CD4-positive, alpha-beta T cell (primary cell): Measurements from ENCODE around the gene MAST4. TPM values are rescaled to one million over a fixed set of nuclear protein-coding genes. Genes with fewer than 3 reads are reported as not detected.

ENCODE experiments used
- ATAC-seq: fragments of 200-7000 bp; cut with Tn5 transposase; one replicate; pipeline ENCODE4 v1.10.0; 2022; ENCODE audit warnings: mild to moderate bottlenecking; ENCODE audit not compliant: poor library complexity
- CTCF ChIA-PET: fragments of 350-600 bp; sonication (Branson Sonifier 250); formaldehyde crosslinking; loops from one replicate; lab custom pipeline; 2021; ENCODE audit warnings: antibody characterized with exemption, inconsistent platforms; lab: Charles Lee
- POLR2A ChIA-PET: fragments of 350-600 bp; sonication (Branson Sonifier 250); formaldehyde crosslinking; loops from one replicate; lab custom pipeline; 2021; ENCODE audit warnings: antibody characterized with exemption, inconsistent platforms; lab: Charles Lee
- DNase-seq, 14 experiments: peaks; one replicate each; pipeline ENCODE4 v3.0.0-alpha.2; 2013 to 2020; ENCODE audit warnings: mixed read lengths in 2 of 14
- H3K27ac ChIP-seq, 2 donors: one replicate each; pipeline versions ENCODE4 v1.5.1 to v1.7.0; 2013; ENCODE audit warnings: low read length in 2 of 2, low read depth in 1 of 2, mild to moderate bottlenecking in 1 of 2
- H3K27me3 ChIP-seq, 2 experiments: 1 replicate in 1 of 2; 2 replicates in 1 of 2; pipeline versions ENCODE4 v1.6.1 to v1.7.0; 2013; ENCODE audit warnings: low read length in 2 of 2, control low read depth in 1 of 2, mild to moderate bottlenecking in 1 of 2, moderate library complexity in 1 of 2; ENCODE audit not compliant: insufficient read depth in 2 of 2, control insufficient read depth in 1 of 2
- H3K36me3 ChIP-seq: one replicate; pipeline ENCODE4 v1.6.1; 2013; ENCODE audit warnings: low read length, control low read depth; ENCODE audit not compliant: insufficient read depth
- H3K4me1 ChIP-seq: one replicate; pipeline ENCODE4 v1.6.1; 2013; ENCODE audit warnings: low read length, control low read depth; ENCODE audit not compliant: insufficient read depth
- H3K4me3 ChIP-seq: one replicate; pipeline ENCODE4 v1.5.1; 2013; ENCODE audit warnings: mild to moderate bottlenecking, low read length, moderate library complexity
- H3K9me3 ChIP-seq, 2 experiments: 1 replicate in 1 of 2; 2 replicates in 1 of 2; pipeline versions ENCODE4 v1.6.1 to v1.7.0; 2013; ENCODE audit warnings: low read length in 2 of 2, mild to moderate bottlenecking in 2 of 2, control low read depth in 1 of 2, moderate library complexity in 1 of 2; ENCODE audit not compliant: control insufficient read depth in 1 of 2, insufficient read depth in 1 of 2
- H3K27ac Mint-ChIP-seq: one replicate; pipeline ENCODE4 v1.8.0; 2020; ENCODE audit warnings: mixed read lengths
- H3K27me3 Mint-ChIP-seq: one replicate; pipeline ENCODE4 v1.8.0; 2021; ENCODE audit warnings: mixed read lengths
- H3K36me3 Mint-ChIP-seq: one replicate; pipeline ENCODE4 v1.8.0; 2021; ENCODE audit warnings: low read depth, mixed read lengths
- H3K4me1 Mint-ChIP-seq: one replicate; pipeline ENCODE4 v1.8.0; 2021; ENCODE audit warnings: low read depth, mixed read lengths
- H3K4me3 Mint-ChIP-seq: one replicate; pipeline ENCODE4 v1.8.0; 2020; ENCODE audit warnings: mild to moderate bottlenecking, mixed read lengths
- H3K9me3 Mint-ChIP-seq: one replicate; pipeline ENCODE4 v1.8.0; 2020; ENCODE audit warnings: mixed read lengths
- intact Hi-C, 2 experiments: fragments of 100-400 bp; cut with DNase I in 1 of 2; cut with micrococcal nuclease in 1 of 2; formaldehyde crosslinking; loops; one replicate each; pipeline versions ENCODE4 v1.15.1 to v1.9.0; 2023 to 2025; cut with DNase I, micrococcal nuclease
- total RNA-seq, 174 experiments: library from RNA in 2 of 174; stranded (reverse) in 2 of 174; gene quantifications; one replicate each; pipeline ENCODE4 v1.2.3 and lab custom pipeline; 2021 to 2026
- TF ChIP-seq, protein P1 (sequence below): fragments of 200-600 bp; IDR thresholded peaks from one replicate; pipeline ENCODE4 v1.8.0; 2022; ENCODE audit warnings: antibody characterized with exemption, mild to moderate bottlenecking

Gene MAST4
- total RNA-seq, 2 experiments from 2014 or later = 21.3 to 21.6 TPM

DNA sequence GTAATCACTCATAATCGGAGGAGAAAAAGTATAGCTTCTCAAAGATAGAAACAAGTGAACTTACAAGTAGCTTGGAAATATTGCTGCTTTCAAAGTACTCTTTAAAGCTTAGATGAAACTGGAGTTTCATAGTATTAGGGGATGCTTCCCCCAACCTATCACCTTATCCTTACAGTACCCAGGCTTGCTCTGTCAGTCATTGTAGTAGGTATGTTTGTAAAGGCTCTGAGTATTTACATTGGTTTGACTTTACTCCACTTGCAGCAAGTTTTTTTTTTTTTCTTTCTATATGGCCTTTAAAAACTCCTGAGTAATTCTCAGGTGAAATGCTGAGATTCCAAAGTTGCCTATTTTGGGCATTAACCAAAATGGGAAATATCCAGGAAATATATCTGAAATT lies 515.6 kb downstream of the MAST4 start:
- CTCF ChIA-PET = no interaction called here

GRCh38 chr5:67115246-67115645 lies 519.1 kb downstream of the MAST4 start:
- H3K9me3 ChIP-seq = no peaks in the 10 kb centered on the region
- no peaks in the 10 kb centered on the region for H3K4me1 ChIP-seq
- POLR2A ChIA-PET = interaction anchor here (0.6 kb wide), 1 partner anchor 49 kb away, joined by 3 read pairs; no protein-coding TSS in a partner anchor
- DNase-seq = no peak
- H3K27ac ChIP-seq = no peak overlapping the region
- peaks cover 21% of the 10 kb centered on the region for H3K36me3 ChIP-seq
- TF ChIP-seq, protein P1, sequence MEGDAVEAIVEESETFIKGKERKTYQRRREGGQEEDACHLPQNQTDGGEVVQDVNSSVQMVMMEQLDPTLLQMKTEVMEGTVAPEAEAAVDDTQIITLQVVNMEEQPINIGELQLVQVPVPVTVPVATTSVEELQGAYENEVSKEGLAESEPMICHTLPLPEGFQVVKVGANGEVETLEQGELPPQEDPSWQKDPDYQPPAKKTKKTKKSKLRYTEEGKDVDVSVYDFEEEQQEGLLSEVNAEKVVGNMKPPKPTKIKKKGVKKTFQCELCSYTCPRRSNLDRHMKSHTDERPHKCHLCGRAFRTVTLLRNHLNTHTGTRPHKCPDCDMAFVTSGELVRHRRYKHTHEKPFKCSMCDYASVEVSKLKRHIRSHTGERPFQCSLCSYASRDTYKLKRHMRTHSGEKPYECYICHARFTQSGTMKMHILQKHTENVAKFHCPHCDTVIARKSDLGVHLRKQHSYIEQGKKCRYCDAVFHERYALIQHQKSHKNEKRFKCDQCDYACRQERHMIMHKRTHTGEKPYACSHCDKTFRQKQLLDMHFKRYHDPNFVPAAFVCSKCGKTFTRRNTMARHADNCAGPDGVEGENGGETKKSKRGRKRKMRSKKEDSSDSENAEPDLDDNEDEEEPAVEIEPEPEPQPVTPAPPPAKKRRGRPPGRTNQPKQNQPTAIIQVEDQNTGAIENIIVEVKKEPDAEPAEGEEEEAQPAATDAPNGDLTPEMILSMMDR = no peak
- intact Hi-C loops = no loop called here
- H3K27ac Mint-ChIP-seq = no peak overlapping the region
- no peak for ATAC-seq
- no peak overlapping the region for H3K4me3 ChIP-seq
- H3K9me3 Mint-ChIP-seq = no peaks in the 10 kb centered on the region
- CTCF ChIA-PET = no interaction called here
- H3K27me3 Mint-ChIP-seq = no peaks in the 10 kb centered on the region
- H3K4me1 Mint-ChIP-seq = no peaks in the 10 kb centered on the region
- H3K36me3 Mint-ChIP-seq = peaks cover 80% of the 10 kb centered on the region
- no peaks in the 10 kb centered on the region for H3K27me3 ChIP-seq
- H3K4me3 Mint-ChIP-seq = no peak overlapping the region

More for the DNA sequence above, 515.6 kb downstream of the MAST4 start:
- Histone ChIP-seq H3K36me3 (peaks cover 30% of the 10 kb centered on the region), H3K27ac (no peak overlapping the region), H3K4me3 (no peak overlapping the region), H3K9me3 (no peaks in the 10 kb centered on the region), H3K4me1 (no peaks in the 10 kb centered on the region), H3K27me3 (no peaks in the 10 kb centered on the region)
- DNase-seq (no peak), ATAC-seq (no peak)
- H3K27ac Mint-ChIP-seq = no peak overlapping the region
- H3K36me3 Mint-ChIP-seq = peaks cover 76% of the 10 kb centered on the region
- no peaks in the 10 kb centered on the region for H3K27me3 Mint-ChIP-seq
- no peak overlapping the region for H3K4me3 Mint-ChIP-seq
- POLR2A ChIA-PET = no interaction called here
- H3K4me1 Mint-ChIP-seq = no peaks in the 10 kb centered on the region
- intact Hi-C loops = no loop called here
- no peaks in the 10 kb centered on the region for H3K9me3 Mint-ChIP-seq
- TF ChIP-seq, protein P1 = no peak

DNA sequence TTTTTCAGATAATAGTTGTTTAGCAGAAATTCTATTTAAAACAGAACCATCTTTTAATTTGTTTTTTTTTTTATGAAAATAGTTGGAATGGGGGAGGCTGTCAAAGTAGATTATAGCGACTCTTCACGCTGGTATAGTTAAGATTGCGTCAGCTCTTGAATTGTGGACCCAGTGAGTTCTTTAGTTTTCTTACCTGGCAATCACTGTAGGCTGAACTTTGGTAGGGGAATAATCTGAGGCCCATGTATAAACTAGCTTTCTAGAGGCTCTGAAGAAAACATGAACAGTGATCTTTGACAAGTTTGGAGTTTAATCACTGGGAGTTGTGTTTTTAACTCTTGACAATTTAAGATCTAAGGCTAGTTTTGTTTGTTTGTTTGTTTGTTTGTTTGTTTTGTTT lies 519.6 kb downstream of the MAST4 start:
- no peak overlapping the region for H3K4me3 Mint-ChIP-seq
- H3K27ac Mint-ChIP-seq = no peak overlapping the region
- no peaks in the 10 kb centered on the region for H3K27me3 Mint-ChIP-seq
- no peak overlapping the region for H3K27ac ChIP-seq
- H3K27me3 ChIP-seq = no peaks in the 10 kb centered on the region
- TF ChIP-seq, protein P1 = no peak
- DNase-seq = no peak
- H3K4me1 ChIP-seq = no peaks in the 10 kb centered on the region
- intact Hi-C loops = no loop called here
- POLR2A ChIA-PET = interaction anchor here (0.6 kb wide), 1 partner anchor 48 kb away, joined by 3 read pairs; no protein-coding TSS in a partner anchor
- CTCF ChIA-PET = no interaction called here
- no peak overlapping the region for H3K4me3 ChIP-seq
- peaks cover 78% of the 10 kb centered on the region for H3K36me3 Mint-ChIP-seq
- H3K9me3 ChIP-seq = no peaks in the 10 kb centered on the region
- peaks cover 18% of the 10 kb centered on the region for H3K36me3 ChIP-seq
- no peaks in the 10 kb centered on the region for H3K4me1 Mint-ChIP-seq
- no peaks in the 10 kb centered on the region for H3K9me3 Mint-ChIP-seq
- no peak for ATAC-seq
